ENCODE results near the gene CRIP2. TPM values are rescaled to one million over a fixed set of nuclear protein-coding genes. Genes with fewer than 3 reads are reported as not detected.
A peak's percentile ranks its signal among the peaks of the same experiment; 100 is the strongest.

The CRIP2 gene
- total and polyA plus RNA-seq, 9 of the 15 experiments (the other 6 are each of a cell fraction or from before 2014, with no cell fraction given): 0.18 to 2.0 (median 0.69) TPM; not detected in 1

DNA sequence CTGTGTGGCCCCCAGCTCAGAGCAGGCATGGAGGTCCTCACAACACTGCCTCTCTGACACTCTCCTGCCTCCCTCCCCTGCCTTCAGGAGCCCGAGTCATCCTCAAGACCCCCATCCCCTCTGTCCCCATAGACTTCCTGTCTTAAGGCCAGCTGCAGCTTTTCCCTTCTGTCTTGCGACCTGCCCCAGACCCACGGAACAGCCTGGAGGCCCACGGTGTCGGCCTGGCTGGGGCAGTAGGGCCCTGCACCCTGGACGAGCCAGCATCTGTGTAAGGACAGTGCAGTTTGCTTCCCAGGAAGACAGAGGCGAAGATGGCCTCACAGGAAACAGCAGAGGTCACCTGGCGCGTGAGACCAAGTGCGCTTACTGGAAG, 26.1 kb downstream of the CRIP2 start:
- Histone ChIP-seq H3K4me1 (replicated peaks in 1 of 2; ENCODE audit: control insufficient read depth in 2 of 2, insufficient read depth in 2 of 2, low read length in 2 of 2) (peaks cover 0 to 48% of the 10 kb centered on the region in 2 experiments; a peak in 2 of 5 replicates), H3K4me2 (ENCODE audit: insufficient read depth, low read length) (no peak overlapping the region), H3K9me3 (replicated peaks; ENCODE audit: control insufficient read depth, insufficient read depth, low read depth, low read length) (no peaks in the 10 kb centered on the region), H3K79me2 (ENCODE audit: control insufficient read depth, insufficient read depth, low read length) (no peaks in the 10 kb centered on the region), H3K9me1 (ENCODE audit: control insufficient read depth, insufficient read depth, low read length) (no peaks in the 10 kb centered on the region), H4K20me1 (replicated peaks; ENCODE audit: control insufficient read depth, insufficient read depth, low read length) (no peaks in the 10 kb centered on the region), H2AFZ (ENCODE audit: low read depth, low read length) (no peak overlapping the region), H3K27me3 (ENCODE audit: control insufficient read depth in 2 of 2, insufficient read depth in 2 of 2, low read length in 2 of 2) (peaks cover 0 to 6% of the 10 kb centered on the region in 2 experiments; a peak in 2 of 5 replicates), H3K9ac (ENCODE audit: insufficient read depth in 1 of 2, low read depth in 2 of 2, low read length in 2 of 2) (peak overlapping the region in 1 of 2 experiments; percentile 55; a peak in 2 of 4 replicates), H3K4me3 (no peak overlapping the region), H3K27ac (ENCODE audit: extremely low read depth, low read depth, low read length) (no peak overlapping the region), H3K36me3 (ENCODE audit: control insufficient read depth, insufficient read depth, low read length) (no peaks in the 10 kb centered on the region)
- TF ChIP-seq, protein P1, sequence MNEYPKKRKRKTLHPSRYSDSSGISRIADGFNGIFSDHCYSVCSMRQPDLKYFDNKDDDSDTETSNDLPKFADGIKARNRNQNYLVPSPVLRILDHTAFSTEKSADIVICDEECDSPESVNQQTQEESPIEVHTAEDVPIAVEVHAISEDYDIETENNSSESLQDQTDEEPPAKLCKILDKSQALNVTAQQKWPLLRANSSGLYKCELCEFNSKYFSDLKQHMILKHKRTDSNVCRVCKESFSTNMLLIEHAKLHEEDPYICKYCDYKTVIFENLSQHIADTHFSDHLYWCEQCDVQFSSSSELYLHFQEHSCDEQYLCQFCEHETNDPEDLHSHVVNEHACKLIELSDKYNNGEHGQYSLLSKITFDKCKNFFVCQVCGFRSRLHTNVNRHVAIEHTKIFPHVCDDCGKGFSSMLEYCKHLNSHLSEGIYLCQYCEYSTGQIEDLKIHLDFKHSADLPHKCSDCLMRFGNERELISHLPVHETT (CRISPR knock-in tag; conservative IDR thresholded peaks at IDR 0.05 in 1 of 2, IDR thresholded peaks at IDR 0.05 in 1 of 2): no peak
- TF ChIP-seq ETV5 (CRISPR knock-in tag; IDR thresholded peaks at IDR 0.05; ENCODE audit: low read depth) (no peak), CEBPG (CRISPR knock-in tag; IDR thresholded peaks at IDR 0.05) (no peak), CEBPG (tag; conservative IDR thresholded peaks at IDR 0.05 in 1 of 2, IDR thresholded peaks at IDR 0.05 in 1 of 2) (no peak), ZC3H8 (IDR thresholded peaks at IDR 0.05) (no peak), ZNF408 (CRISPR knock-in tag; IDR thresholded peaks at IDR 0.05; ENCODE audit: low read depth) (no peak), SETDB1 (IDR thresholded peaks at IDR 0.05; ENCODE audit: low read length) (no peak), MYNN (IDR thresholded peaks at IDR 0.05) (no peak), MYNN (CRISPR knock-in tag; IDR thresholded peaks at IDR 0.05) (no peak), SNAPC5 (CRISPR knock-in tag; IDR thresholded peaks at IDR 0.05) (no peak), ATF1 (CRISPR knock-in tag; IDR thresholded peaks at IDR 0.05) (no peak), ATF1 (tag; IDR thresholded peaks at IDR 0.05) (no peak)
- BruUV-seq (replicated peaks): no TSS peak
- intact Hi-C loops (cut with micrococcal nuclease) (no loop called here), in situ Hi-C loops (cut with MboI) (no loop called here)
- ATAC-seq (no peak), DNase-seq (ENCODE audit: extremely low read depth in 1 of 4, low spot score in 3 of 4) (no peak), FAIRE-seq (no peak)
- 38% methylated on average over 9 of the region's 10 CpGs for WGBS (ENCODE audit: insufficient coverage, low coverage, missing lambda C conversion rate)
- ChIA-PET CTCF (ENCODE audit: low intra/inter-chr PET ratio) (no interaction called here), POLR2A (interaction anchor here (3.1 kb wide), 1 partner anchor 8 kb away, joined by 15 read pairs; no protein-coding TSS in a partner anchor)
